Coronary artery (tissue), 2 donors: ENCODE measurements around the gene RAD9A.
"Not testable (repeated sequence)": the region's sequence is repeated elsewhere in the genome, so short reads cannot be mapped to it uniquely, and the experiment has no call there.

Source experiments
- DNase-seq: peaks from one replicate; pipeline ENCODE4 v3.0.0-alpha.2; 2017; ENCODE audit warnings: low spot score
- H3K27ac ChIP-seq, 2 donors: fragments of 200-600 bp; sonication (generic); one replicate each; pipeline ENCODE4 v1.5.1; 2016 to 2019
- H3K4me3 ChIP-seq: fragments of 200-600 bp; sonication (generic); 2 replicates; pipeline ENCODE4 v1.5.1; 2016; ENCODE audit warnings: mild to moderate bottlenecking, moderate library complexity
- CTCF ChIP-seq: fragments of 200-600 bp; sonication (generic); IDR thresholded peaks from one replicate; pipeline ENCODE4 v1.5.1; 2019; ENCODE audit warnings: antibody characterized with exemption

RAD9A gene

GRCh38 chr11:67398661-67399563 lies 7.1 kb downstream of the RAD9A start:
- no peak for TF ChIP-seq CTCF
- DNase-seq: no peak
- Histone ChIP-seq H3K4me3 (no peak overlapping the region), H3K27ac (no peak overlapping the region)

DNA sequence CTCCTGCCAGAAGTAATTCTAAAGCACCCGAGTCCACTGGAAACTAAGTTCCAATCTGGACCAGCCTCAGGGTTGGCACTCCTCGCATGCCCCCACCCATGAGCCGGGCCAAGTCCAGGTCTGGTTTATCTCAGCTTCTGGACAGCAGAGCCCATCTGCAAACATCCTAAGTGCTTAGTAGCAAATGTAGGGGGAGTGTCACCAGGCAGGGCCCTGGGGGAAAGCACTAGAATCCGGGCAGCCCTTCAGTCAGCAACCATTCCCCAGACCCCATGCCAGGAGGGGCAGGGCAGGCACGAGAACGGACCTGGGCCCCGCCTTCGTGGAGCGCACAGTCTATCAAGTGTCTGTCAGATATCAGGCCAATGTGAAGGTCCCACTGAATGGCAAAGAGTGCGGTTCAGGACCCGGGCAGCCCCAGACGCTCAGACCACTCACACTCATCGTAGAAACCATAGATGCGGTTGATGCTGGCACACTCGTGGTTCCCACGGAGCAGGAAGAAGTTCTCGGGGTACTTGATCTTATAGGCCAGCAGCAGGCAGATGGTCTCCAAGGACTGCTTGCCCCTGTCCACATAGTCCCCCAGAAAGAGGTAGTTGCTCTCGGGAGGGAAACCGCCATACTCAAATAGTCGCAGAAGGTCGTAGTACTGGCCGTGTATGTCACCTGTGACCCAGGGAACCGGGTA lies 8.6 kb downstream of the RAD9A start:
- peak overlapping the region; percentile 91 to 99 for H3K27ac ChIP-seq
- H3K4me3 ChIP-seq: peak overlapping the region; percentile 94
- no peak for TF ChIP-seq CTCF
- DNase-seq: no peak

- H3K4me3 ChIP-seq: peak overlapping the region; percentile 94
- peak overlapping the region; percentile 91 to 99 for H3K27ac ChIP-seq
- no peak for DNase-seq
- no peak for TF ChIP-seq CTCF
Observed at GRCh38 chr11:67400942-67401494, 9.2 kb downstream of the RAD9A start.

DNA sequence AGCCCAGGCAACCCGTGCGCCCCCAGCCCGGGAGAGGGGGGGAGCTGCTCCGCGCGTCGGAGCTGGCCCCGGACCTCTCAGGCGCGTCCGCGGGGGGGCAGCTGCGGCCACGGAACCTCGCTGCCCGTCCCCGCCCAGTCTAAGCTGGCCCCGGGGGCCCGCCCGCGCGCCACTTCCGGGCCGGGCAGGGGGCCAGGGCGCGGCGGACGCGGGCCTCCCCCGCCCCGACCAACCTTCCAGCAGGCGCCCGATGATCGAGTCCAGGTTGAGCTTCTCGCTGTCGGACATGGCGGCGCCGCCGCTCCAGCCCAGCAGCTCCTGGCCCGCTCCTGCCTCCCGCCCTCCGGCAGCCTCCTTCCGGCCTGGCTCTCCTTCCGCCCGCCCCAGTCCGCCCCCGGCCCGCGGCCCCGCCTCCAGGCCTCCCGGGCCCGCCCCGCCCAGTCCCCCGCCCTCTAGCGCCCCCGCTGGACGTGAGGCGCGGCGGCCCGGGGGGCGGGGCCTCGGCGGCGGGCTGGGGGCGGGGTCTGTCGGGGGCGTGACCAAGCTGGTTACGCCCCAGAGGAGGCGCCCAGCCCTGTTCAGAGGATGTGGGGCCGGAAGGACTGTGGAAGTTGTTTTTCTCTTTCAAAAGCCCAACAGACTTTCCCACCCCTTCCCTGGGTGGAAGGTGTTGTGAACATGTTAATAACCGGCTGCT lies 9.9 kb downstream of the RAD9A start, which contains the start of gene PPP1CA:
PPP1CA (minus strand) TSS at position 364 of the 697 bp plus-strand sequence; CDS start at position 288, 76 bp downstream.
- H3K4me3 ChIP-seq: peak within 1 kb of the TSS; percentile 94
- TF ChIP-seq CTCF: peak; percentile 47
- DNase-seq: peak; percentile 93
- peak within 1 kb of the TSS; percentile 91 to 99 for H3K27ac ChIP-seq

GRCh38 chr11:67402192-67402839 lies 10.5 kb downstream of the RAD9A start:
- Histone ChIP-seq H3K27ac (peak overlapping the region; percentile 91 to 99), H3K4me3 (peak overlapping the region; percentile 94)
- not testable (repeated sequence) for DNase-seq

GRCh38 chr11:67403085-67403484 lies 11.3 kb downstream of the RAD9A start:
- H3K4me3 ChIP-seq, DNase-seq, H3K27ac ChIP-seq: not testable (repeated sequence)

DNA sequence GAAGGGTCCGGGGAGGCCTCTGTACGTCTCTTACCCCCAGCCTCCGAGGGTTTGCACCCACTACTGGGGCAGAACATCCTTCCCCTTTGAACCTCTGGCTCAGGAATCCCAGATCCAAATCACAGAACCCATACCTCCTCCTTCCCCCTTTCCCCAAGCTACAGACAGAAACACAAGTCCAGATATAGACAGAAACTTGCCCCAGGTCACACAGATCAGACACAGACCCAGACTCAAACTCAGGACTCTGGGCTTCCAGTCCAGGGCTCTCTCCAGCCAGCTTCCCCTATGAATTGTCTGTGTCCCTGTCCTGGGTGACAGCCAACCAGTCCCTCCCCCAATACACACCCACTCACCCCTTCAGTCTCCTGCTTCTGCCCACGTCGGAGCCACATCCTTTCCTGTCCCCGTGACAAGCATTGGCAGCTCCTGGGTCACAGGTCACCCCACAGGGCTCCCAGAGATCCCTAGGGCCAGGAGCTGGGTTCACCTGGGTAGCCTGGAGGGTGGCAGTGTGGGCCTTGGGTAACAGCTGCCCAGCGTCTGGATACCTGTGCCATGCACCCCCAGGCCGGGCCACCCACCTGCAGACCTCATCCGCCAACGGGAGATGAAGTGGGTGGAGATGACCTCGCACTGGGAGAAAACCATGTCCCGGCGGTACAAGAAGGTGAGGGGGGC lies 12.9 kb downstream of the RAD9A start:
- TF ChIP-seq CTCF: no peak
- Histone ChIP-seq H3K4me3 (no peak overlapping the region), H3K27ac (no peak overlapping the region)
- DNase-seq: no peak
